COR-L47 (cell line): ENCODE measurements around the gene UTF1.
"Not testable (repeated sequence)": the region's sequence is repeated elsewhere in the genome, so short reads cannot be mapped to it uniquely, and the experiment has no call there.

Source experiments
- DNase-seq: peaks from one replicate; lab custom pipeline; 2025; lab: John Stamatoyannopoulos, UW

Gene UTF1

DNA sequence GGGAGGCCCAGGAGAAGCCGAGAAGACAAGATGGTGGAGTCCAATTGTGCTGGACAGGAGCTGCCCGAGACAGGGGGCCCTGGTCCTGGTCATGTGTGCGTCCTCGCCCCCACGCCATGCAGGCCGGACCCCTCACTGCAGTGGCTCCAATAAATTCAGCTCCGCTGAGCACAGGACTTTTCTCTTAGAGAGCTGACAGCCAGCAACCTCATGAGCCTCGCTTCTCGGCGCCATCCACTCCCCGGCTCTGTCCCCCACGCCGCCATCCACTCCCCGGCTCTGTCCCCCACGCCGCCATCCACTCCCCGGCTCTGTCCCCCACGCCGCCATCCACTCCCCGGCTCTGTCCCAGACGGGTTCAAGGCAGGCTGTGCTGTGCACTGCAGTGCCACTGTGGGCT lies 2.8 kb upstream of the UTF1 start:
- DNase-seq, result no peak

GRCh38 chr10:133229265-133230043 lies 563 bp upstream of the UTF1 start:
- no peak for DNase-seq

GRCh38 chr10:133230387-133231195 lies 574 bp downstream of the UTF1 start:
- no peak for DNase-seq

DNA sequence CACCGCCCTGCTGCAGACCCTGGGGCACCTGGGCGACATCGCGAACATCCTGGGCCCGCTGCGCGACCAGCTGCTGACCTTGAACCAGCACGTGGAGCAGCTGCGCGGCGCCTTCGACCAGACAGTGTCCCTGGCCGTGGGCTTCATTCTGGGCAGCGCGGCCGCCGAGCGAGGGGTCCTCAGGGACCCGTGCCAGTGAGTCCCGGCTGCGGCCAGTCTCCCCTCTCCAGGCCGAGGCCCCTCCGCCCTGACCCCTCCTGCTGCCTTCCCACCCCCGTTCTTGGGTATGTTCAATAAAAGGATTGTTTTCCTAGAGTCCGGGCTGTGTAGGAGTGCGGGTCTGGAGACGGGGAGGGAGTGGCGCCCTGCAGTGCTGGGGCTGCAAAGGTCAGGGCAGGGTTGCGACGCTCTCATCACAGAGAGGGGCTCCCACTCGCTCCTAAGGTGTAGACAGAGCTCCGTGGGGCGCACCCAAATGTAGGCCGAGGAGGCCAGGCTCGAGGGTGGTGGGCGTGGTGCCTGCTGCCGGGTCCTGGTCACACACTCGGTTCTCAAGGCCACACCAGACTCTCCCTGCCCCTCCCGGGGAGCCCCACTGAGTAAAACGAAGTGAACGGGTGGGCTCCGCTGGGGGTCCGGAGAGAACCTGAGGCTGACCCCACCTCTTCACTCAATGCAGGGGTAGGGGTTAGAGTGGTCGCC lies 1.4 kb downstream of the UTF1 start:
- DNase-seq, result no peak

GRCh38 chr10:133231946-133232574 lies 2.0 kb downstream of the UTF1 start:
- DNase-seq, result no peak

DNA sequence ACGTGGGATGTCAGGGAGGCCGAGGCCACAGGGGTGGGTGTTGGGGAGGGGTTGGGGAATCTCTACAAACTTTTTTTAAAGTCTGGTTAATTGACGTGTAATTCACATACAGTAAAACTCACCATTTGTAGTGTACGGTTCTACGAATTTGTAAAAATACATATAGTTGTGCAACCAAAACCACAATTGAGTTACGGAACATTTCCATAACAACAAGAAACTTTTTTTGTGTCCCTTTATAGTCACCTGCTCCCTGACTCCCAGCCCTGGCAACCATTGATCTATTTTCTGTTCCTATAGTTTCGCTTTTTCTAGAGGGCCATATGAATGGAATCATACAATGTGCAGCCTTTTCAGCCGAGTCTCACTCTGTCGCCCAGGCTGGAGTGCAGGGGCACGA lies 4.8 kb downstream of the UTF1 start:
- not testable (repeated sequence) for DNase-seq

DNA sequence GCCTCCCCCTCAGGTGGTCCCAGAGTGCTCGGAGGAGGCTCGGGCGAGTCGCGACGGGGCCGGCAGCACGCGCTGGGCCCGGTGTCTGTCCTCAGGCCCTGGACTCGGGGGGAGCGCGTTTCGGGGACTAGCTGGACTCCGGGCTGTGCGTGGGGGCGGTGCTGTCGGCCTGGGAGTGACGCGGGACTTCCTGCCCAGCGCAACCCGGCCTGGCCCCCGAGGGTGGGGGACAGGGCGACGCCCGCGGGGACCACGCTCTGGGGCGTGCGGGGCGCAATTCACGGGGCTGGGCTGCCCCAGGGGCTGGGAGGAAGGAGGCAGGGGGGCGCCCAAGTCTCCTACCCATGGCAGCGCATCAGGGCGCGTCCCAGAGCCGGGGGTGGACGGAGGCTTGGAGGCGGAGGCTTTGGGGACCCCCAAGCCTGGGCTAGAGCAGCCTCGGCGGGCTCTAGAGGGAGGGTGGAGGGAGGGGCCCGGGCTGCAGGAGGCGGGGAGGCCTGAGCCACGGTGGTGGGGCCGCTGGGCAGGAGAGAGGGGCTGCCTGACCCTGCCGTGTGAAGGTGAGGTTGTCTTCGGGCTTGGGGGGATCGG lies 5.3 kb downstream of the UTF1 start:
- DNase-seq, result no peak

- DNase-seq, result no peak
Observed at GRCh38 chr10:133235932-133236331, 5.9 kb downstream of the UTF1 start.

- no peak for DNase-seq
Observed at GRCh38 chr10:133236401-133237240, 6.6 kb downstream of the UTF1 start.

DNA sequence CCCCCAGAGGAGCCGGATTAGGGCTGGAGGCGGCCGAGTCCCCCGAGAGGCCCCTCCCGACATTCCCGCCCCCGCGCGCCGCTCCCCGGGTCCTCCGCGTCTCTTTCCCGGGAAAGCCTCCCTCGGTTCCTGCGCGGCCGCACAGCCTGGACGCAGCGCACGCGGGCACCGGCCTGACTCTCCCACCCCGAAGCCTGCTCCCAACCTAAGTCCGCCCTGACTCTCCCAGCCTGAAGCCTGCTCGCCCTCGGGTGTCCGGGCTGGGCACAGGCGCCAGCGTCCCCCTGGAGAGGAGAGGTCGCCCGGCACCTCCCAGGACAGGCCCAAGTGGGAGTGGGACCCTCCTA lies 7.2 kb downstream of the UTF1 start:
- DNase-seq, result no peak

DNA sequence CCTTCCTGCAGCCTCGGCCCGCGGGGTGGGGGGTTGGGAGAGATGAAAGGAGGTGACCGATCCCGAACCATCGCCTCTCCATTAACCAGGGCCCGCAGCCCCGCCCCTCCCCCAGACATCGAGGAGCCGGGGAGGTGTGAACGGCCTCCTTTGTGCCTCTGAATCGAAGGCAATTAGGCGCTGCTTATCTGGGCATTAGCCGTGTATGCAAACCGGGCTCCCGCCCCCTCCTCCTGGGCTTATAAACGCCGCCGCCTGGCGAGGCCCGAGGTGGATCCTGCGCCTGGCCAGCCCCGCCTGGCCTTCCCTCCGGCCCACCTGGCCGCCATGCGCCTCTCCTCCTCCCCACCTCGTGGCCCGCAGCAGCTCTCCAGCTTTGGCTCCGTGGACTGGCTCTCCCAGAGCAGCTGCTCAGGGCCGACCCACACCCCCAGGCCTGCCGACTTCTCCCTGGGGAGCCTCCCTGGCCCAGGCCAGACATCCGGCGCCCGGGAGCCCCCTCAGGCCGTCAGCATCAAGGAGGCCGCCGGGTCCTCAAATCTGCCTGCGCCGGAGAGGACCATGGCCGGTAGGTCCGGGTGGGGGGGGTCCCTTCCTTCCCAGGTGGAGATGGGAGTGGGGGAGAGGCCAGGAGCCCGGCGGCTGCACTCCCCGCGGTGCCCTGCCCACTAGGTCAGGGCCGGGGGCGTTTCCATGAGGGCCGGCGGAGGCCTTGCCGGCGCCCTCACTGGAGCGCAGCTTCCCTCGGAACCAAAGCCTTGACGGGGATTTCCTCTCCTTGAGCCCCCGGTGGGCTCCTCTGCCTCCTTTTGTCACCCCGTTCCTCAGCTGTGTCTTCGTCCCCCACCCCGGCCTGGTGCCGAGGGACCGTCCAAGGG lies 7.8 kb downstream of the UTF1 start, which contains the start of gene VENTX:
VENTX (plus strand) TSS at position 268 of the 878 bp plus-strand sequence; CDS start at position 328, 60 bp downstream.
- DNase-seq, result no peak

- DNase-seq, result no peak
Observed at GRCh38 chr10:133238466-133238804, 8.4 kb downstream of the UTF1 start.

DNA sequence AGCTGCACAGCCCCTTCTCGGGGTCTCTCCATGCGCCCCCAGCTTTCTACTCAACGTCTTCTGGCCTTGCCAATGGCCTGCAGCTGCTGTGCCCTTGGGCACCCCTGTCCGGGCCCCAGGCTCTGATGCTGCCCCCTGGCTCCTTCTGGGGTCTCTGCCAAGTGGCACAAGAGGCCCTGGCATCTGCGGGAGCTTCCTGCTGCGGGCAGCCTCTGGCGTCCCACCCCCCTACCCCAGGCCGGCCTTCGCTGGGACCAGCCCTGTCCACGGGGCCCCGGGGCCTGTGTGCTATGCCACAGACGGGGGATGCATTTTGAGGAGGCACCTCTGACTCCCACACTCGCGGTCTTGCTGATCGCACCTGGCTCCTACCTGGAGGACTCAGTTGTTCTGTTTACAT lies 10.0 kb downstream of the UTF1 start:
- DNase-seq, result no peak

- no peak for DNase-seq
Observed at GRCh38 chr10:133241501-133242205, 11.6 kb downstream of the UTF1 start.

DNA sequence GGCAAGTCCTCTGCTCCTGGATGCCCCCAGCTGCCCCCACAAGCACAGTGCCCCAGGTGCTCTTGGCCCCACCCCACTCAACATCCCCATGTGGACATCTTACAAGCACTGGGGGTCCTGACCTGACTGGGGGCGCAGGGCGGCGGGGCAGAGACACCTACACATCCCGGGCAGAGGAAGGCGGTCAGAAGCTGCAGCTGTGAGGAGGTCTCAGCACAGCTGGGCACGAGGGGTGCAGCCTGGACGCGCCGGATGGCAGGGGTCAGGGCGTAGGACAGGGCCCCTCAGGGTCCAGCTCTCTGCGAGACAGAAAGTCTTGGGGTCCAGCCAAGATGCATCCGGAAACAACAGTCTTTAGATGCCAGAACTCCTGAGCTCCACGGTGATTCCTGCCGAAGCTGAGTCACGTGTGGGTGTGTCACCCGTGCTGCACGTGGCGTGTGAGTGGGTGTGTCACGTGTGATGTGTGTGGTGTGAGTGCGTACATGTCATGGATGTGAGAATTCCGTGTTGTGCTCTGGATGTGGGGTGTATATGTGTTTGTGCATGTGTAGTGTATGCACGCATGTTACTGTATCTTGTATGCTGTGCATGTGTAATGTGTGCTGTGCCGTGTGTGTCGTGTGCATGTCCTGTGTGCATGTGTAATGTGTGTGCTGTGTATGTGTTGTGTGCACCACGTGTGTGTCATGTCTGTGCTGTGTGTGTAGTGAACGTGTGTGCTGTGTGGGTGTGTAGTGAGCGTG lies 12.8 kb downstream of the UTF1 start:
- no peak for DNase-seq

- no peak for DNase-seq
Observed at GRCh38 chr10:133243593-133243992, 13.6 kb downstream of the UTF1 start.

GRCh38 chr10:133245439-133246235 lies 15.6 kb downstream of the UTF1 start:
- DNase-seq, result no peak

DNA sequence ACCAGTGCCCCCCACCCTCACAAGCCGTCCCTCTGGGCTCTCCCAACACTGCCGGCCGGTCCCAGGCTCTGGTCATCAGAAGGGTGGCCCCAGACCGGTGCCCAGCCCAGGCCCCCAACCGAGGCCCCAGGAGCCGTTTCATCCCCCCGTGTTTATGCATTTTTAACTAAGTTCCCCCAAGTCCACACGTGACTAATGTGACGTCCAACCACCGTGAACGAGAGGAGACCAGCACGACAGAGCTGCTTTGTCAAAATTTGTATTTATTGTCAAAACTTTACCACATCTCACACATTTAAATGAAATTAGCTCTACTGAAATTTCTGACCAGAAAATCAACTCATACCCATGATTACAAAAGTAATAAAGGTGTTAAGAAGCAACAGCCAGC lies 16.2 kb downstream of the UTF1 start:
- DNase-seq, result no peak
